HG03175 (cell line): ENCODE results near the gene SLC39A11.

Experiments used
- ATAC-seq: cut with Tn5 transposase; IDR thresholded peaks from one replicate; pipeline ENCODE4 v1.9.1; 2021; ENCODE audit warnings: mild to moderate bottlenecking, moderate library complexity; ENCODE audit not compliant: unreplicated experiment

SLC39A11 gene

DNA sequence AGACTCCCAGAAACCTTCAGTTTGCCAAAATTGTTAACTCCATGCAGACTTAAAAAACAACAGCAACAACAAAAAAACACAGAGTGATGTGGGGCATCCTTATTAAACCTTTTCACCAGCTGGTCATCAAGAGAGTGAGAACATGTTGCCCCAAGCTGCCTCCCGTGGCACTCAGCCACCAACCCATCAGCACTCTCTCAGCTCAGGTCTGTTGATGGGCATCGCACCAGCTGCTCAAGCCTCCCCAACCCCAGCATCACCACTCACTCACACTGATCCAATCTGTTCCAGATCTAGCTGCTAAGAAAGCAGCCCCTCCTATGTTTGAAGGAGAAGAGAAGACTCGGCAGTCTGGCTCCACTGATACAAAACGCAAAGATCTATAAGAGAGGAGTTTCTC is 46.8 kb downstream of the SLC39A11 start:
- no peak for ATAC-seq

DNA sequence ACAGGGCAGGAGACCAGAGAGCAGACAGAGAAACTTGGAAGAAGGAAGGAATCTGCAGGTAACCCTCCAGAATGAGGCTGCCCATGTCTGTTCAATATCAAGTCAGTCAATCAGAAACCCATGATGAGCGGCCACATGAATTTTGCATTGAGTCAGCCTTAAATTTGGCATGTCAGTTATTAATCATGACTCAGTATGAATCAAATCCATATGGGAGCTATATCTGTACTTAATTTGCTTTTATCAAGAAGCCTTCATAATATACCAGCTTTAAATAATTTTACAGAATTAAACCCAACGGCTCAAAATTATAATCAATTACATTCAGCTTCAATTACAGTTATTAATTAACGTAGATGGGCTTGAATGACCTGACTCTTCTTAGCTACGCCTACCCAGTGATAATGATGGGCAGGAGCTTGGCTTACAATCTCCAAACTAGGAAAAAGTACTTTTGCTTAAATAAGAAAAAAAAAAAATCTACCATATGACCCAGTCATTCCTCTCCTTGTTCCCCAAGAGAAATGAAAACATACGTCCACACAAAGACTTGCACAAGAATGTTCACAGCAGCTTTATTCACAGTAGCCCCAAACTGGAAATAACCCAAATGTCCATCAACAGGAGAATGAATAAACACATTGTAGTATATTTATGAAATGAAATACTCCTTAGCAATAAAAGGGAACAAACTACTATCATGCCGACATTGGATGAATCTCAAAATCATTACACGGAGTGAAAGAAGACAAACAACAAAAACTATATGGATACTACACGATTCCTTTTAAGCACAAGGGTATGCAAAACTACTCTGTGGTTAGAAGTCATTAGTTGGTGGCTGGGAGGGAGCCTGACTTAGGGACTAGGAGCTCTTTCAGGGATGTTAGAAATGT is 48.6 kb downstream of the SLC39A11 start:
- no peak for ATAC-seq

DNA sequence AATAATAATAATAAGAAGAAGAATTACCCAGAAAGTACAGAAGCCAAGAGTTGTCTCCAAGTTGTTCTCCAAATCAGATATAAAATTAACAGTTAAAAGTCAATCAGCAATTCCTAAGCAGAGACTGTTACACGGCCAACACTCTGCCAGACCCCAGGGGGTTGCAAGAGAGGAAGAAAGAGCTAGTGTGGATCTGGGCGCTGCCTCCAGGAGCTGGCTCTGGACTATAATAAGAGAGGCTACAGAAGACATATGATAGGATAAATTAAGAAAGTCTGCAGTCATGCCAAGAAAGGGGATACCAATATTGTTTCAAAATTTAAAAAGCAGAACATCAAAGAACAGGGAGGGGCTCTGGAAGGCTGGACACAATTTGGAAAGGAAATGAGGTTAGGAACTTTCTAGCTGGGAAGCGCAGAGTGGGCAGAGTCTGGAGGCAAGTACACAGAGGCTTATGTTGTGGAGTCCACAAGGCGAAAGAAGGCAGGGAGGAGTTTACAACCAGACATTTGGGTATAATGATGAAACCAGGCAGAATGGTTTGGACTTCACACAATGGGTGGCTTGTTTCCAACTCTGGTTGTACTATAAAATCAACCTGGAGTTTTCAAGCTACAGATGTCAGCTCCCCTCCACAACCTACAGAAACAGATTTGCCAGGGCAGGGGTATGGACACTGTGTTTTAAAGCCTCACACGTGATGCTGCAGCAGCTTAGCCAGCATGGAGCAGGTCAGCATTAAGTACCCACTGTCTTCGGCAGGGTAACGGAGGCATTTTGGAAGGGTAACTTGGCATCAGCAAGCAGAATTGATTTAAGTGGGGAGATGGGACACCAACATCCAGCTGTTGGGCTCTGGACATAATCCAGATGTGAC is 49.4 kb downstream of the SLC39A11 start:
- no peak for ATAC-seq

DNA sequence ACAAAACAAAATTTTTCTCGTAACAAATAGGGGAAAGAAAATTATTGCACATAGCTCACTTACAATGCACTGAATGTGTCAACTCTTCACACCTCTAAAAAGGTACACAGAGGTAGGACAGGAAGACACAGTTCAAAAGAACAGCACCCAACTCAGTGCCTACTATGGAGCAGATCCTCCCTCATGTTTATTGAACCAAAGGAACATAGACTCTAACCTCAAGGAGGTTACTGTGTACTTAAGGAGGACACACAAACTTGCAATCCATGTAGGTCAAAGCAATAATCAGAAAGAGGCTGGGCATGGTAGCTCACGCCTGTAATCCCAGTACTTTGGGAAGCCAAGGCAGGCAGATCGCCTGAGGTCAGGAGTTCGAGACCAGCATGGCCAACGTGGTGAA is 50.3 kb downstream of the SLC39A11 start:
- no peak for ATAC-seq

DNA sequence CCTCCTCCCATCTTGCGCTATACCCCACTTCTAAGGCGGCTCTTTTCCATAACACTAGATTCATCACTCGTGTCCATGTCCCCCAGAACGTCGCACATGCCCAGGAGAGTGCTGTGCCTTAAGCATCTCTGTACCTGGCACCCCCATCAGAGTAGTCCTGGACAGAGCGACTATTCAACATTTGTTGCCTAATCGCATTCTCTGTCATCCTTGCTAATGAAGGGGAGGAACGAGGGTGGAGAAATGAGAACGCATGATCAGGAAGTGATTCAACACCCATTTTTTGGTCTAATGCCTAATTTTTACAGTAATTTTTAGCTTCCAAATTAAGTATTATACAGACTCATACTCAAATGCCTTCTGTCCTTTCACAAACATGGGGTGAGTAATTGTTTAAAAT is 53.2 kb downstream of the SLC39A11 start:
- no peak for ATAC-seq

DNA sequence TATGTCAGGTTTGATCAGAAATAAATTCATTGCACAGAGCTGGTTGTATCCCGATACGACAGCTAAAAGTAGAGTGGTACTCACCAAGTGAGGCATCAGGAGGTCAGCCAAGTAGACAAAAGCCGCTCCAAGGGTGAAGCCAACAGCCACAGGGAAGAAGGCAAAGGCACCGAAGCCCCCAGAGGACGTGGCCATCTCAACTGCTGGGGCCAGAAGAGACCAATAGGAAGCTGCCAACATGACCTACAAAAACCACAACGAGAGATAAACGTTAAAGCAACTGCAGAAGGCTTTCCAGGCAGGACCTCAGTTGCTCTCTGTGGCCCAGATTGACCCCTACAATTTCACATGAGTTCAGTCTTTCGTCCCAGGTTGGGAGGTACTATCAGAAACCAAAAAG is 61.0 kb downstream of the SLC39A11 start:
- ATAC-seq = no peak

DNA sequence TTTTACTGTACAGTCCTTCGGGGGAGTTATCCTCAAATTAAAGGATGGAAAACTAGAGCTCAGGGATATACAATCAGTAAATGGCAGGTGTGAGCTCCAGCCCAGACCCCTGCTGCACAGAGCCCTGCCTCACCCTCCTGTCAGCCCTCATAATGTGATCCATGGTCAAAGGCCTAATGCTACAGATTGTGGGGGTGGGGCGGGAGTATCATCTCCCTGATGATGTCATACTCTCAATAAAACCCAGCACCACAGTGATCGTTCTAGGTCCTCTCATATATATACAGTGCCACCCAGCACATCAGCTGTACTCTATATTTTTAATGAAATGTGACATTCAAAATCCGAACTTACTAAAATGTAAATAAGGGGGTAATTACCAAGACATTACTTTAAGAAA is 61.5 kb downstream of the SLC39A11 start:
- no peak for ATAC-seq

DNA sequence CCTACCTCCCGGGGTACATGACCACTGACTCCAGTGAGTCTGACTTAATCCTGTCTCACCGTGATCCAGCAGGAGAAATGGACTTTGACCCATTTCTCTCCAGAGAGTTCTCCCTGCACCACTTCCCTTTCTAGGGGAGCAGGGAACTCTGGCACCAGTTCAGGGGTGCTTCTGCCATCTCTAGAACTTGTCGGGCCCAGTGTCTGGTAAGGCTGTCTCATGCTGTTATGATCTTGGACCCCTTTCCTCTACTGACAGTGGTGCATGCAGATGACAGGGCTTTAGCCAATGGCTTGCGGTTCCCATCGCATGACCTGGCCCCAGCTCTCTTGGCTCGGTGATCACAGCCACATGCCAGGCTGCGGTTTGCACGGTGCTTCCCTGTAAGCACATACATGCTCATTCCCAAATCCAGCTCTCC is 62.0 kb downstream of the SLC39A11 start:
- ATAC-seq = no peak

DNA sequence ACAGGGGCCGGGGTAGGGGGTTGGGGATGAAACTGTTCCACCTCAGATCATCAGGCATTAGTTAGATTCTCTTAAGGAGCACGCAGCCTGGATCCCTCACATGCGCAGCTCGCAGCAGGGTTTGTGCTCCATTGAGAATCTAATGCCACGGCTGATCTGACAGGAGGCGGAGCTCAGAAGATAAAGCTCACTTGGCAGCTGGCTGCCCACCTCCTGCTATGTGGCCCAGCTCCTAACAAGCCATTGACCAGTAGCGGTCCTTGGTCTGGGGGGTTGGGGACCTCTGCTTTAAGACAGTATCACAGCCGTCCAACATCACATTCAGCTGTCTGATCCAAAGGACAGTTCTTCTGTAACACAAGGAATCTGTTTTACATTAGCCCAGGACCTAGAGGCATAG is 62.5 kb downstream of the SLC39A11 start:
- ATAC-seq = no peak

DNA sequence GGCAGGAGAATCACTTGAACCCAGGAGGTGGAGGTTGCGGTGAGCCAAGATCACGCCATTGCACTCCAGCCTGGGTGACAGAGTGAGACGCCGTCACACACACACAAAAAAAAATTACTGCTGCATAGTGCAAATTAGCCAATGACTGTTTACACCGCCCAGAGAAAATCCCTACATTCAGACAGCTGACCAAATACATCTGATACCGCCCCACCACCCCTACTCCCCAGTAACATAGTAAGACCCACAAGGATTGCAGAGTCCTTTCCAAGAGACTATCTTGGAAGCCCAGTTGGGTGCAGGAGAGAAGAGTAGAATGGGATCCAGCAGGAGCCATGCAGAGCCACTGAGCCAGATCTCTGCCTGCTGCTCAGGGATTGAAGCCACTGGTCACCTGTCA is 63.5 kb downstream of the SLC39A11 start:
- ATAC-seq = no peak

DNA sequence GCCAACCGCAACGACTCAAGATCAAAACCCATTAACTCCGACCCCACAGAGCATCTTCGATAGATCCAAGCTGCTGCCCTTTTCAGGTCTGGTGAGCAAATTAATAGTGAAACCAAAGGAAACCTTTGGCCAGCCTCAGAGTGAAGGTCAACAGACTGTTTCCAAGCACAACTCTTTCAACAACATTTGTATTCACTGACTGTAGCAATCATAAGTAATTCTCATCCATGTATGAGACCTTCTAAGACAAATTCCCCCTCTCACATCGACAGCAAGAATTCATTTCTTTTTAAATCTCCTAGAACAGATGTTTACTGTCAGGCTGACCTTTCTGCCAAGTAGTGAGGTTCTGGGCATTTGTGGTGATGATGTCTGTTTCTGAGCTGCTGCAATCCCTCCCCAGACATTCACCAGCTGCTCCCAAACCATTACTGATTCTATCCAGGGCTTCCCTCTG is 64.2 kb downstream of the SLC39A11 start:
- no peak for ATAC-seq

DNA sequence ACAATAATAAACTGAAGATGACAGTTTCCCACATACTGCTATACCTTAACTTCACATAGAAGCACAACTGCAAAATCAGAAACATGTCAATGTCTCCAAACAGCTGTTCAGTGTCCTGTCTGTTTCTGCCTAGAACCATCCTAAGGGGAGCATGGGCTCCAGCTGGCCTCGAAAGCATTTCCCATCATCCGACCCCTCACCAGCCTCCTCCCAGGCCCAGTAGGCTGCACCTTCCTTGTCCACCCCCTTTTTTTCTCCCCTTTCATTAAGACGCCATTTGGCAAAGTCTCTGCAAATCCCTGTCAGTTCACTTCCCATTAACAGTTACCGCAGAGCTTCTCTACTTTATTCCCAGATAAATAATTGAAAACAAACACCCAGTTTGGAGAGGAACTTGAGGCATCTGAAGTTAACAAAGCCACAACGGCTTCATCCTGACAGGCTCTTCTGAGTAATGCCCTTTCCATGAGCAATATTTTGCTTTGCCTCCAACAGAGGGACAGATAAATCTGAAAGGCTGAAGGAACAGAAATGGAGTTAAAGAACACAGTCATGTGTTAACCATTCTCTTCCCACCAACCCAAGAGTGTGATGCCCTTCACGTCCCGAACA is 65.3 kb downstream of the SLC39A11 start:
- ATAC-seq = no peak

DNA sequence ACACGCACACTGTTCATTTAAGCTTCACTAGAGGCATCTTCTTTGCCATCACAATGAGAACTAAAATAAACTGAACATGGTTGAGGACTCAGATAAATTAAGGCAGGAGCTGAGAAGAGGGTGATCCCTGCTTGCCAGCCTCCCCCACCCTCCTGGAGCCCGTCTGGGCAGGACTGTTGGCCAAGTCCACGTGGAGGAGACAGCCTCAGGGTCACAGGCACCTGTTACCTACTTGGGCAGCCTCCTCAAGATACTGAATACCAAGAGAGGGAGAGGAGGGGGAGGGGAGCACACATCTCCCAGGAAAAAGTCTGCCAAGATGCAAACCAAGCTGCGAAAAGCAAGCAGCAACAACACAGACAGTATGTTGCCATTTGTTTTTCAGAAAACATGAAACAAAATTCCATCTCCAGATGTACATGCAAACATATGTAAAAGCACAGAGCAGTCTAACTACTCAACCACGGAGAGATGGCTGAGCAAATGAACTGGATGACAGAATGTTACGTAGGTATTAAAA is 67.4 kb downstream of the SLC39A11 start:
- no peak for ATAC-seq

DNA sequence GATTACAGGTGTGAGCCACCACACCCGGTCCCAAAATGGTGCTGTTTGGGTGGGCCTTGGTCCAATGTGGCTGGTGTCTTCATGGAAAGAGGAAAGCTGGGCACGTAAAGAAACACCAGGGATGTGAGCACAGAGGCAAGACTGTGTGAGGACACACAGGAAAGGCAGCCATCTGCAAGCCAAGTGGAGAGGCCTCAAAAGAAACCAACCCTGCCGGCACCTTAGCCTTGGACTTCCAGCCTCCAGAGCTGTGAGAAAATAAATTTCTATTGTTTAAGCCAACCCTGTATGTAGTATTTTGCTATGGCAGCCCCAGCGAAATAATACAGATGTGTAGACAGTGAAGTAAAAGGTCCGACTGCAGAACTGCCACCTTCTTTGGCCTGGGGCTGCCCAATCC is 68.7 kb downstream of the SLC39A11 start:
- ATAC-seq = no peak

DNA sequence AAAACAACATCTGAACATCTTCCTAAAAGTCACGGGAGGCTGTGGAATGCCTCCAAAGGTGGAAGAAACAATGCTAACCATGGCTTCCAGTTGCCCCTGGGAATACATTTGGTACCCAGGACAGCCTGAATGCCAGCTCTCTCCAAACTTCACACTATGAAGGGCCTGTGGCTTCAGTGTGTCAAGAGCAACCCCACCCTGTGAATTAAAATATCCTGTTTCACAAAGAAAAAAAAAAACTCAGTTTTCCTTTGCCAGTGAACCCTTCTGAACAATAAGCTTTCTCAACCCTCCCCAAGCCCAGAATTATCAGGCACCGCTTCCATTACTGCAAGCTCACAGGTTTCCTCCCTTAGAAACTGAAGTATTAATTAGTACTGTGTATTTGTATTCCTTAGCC is 69.8 kb downstream of the SLC39A11 start:
- ATAC-seq = no peak

DNA sequence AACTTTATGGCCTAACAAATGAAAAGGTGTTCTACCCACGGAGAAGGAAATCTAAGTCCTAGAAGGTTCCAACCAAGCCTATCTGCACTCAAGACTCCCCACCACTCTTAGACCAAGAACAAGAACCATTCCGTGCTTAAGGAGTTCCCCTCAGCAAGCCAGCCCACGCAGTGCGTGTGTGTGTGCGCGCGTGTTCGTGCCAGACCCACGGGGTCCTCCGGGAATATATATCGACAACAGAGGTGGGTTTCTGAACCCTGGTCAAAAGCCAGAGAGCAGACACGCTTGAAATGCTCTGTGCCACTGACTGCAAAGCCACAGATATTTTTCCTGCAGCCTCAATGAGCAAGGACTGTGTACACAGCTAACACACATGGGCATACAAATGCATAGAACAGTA is 70.7 kb downstream of the SLC39A11 start:
- ATAC-seq = no peak

DNA sequence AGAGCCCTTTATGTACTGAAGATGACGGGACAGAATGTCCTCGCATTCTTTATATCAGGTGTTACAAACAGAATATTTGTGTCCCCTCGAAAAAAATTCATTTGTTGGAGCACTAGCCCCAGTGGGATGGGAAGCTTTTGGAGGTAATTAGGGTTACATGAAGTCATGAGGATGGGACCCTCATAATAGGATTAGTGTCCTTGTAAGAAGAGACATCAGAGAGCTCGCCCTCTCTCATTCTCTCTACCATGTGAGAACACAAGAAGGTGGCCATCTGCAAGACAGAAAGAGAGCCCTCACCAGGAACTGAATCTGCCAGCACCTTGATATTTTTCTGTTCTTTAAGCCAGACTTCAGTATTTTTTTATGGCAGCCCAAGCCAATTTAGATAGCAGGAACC is 72.4 kb downstream of the SLC39A11 start:
- ATAC-seq = no peak

DNA sequence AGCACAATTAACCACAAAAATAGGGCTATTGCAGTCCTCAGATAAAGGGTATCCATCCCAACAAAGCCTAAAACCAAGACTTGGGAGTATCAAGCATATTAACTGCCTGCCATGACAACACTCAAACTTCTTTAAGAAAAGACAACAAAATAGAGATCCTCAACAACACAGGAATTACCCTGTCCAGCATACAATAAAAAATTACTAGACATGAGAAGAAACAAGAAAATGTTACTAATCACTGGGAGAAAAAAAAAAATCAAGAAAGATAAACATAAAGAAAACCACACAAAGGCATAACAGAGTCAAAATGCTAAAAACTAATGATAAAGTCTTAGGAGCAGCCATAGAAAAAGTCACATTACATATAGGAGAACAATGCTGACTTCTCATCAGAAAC is 73.9 kb downstream of the SLC39A11 start:
- no peak for ATAC-seq

DNA sequence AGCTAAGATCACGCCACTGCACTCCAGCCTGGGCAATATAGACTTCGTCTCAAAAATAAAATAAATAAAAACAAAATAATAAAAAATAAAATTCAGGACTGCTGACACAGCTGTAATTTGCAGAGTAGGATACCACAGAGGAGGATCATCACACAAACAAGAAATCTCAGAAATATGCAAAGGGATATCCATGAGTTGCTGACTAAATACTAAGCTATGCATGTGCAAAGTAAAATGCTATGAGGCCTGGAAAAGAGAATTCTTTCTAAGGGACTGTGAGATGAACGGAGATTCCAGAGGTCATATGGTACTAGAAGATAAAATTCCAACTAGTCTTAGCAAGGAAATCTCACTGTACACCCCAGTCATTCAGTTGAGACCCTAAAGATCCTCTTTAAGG is 74.8 kb downstream of the SLC39A11 start:
- no peak for ATAC-seq

DNA sequence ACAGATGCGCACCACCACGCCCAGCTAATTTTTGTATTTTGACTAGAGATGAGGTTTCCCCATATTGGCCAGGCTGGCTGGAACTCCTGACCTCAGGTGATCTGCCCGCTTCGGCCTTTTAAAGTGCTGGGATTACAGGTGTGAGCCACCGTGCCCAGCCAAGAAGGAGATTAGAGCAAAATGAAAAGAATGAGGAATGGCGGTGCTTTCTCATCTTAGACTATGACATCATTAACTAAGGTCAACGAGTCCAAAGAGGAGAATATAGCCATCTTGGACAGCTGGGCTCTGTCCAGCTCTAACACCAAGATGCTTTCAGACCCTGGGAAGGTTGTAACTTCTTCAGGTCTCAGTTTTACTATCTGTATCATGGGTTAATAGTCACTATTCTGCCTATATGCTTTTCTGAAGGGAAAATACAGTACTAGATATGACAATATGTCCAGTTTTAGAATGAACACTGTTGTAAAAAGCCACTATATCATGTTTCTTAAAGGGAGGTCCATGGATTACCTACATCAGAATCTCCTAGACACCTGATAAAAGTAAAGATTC is 76.7 kb downstream of the SLC39A11 start:
- no peak for ATAC-seq
